Measurements from ENCODE around the gene CDON. TPM values are rescaled to one million over a fixed set of nuclear protein-coding genes. Genes with fewer than 3 reads are reported as not detected.

Gene CDON
- total RNA-seq, 1 donor from 2014 or later, result 33.0 TPM

- intact Hi-C loops (cut with DNase I), result no loop called here
- DNase-seq (ENCODE audit: low spot score in 2 of 2), result no peak
- H3K27me3 ChIP-seq, result no peaks in the 10 kb centered on the region
Observed at GRCh38 chr11:125977333-125977732, 85.3 kb downstream of the CDON start.

GRCh38 chr11:125976156-125976555 is 86.5 kb downstream of the CDON start:
- TF ChIP-seq, protein P1, sequence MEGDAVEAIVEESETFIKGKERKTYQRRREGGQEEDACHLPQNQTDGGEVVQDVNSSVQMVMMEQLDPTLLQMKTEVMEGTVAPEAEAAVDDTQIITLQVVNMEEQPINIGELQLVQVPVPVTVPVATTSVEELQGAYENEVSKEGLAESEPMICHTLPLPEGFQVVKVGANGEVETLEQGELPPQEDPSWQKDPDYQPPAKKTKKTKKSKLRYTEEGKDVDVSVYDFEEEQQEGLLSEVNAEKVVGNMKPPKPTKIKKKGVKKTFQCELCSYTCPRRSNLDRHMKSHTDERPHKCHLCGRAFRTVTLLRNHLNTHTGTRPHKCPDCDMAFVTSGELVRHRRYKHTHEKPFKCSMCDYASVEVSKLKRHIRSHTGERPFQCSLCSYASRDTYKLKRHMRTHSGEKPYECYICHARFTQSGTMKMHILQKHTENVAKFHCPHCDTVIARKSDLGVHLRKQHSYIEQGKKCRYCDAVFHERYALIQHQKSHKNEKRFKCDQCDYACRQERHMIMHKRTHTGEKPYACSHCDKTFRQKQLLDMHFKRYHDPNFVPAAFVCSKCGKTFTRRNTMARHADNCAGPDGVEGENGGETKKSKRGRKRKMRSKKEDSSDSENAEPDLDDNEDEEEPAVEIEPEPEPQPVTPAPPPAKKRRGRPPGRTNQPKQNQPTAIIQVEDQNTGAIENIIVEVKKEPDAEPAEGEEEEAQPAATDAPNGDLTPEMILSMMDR (IDR thresholded peaks at IDR 0.05), result no peak
- Histone ChIP-seq H3K27ac (no peak overlapping the region), H3K4me1 (no peaks in the 10 kb centered on the region), H3K27me3 (no peaks in the 10 kb centered on the region), H3K4me3 (no peak overlapping the region), H3K36me3 (no peaks in the 10 kb centered on the region), H3K9me3 (no peaks in the 10 kb centered on the region)
- no peak for DNase-seq (ENCODE audit: low spot score in 2 of 2)
- intact Hi-C loops (cut with DNase I), result no loop called here

More at GRCh38 chr11:125977333-125977732, 85.3 kb downstream of the CDON start:
- Histone ChIP-seq H3K4me1 (no peaks in the 10 kb centered on the region), H3K36me3 (no peaks in the 10 kb centered on the region), H3K9me3 (no peaks in the 10 kb centered on the region), H3K4me3 (no peak overlapping the region), H3K27ac (no peak overlapping the region)
- TF ChIP-seq, protein P1 (IDR thresholded peaks at IDR 0.05), result no peak

DNA sequence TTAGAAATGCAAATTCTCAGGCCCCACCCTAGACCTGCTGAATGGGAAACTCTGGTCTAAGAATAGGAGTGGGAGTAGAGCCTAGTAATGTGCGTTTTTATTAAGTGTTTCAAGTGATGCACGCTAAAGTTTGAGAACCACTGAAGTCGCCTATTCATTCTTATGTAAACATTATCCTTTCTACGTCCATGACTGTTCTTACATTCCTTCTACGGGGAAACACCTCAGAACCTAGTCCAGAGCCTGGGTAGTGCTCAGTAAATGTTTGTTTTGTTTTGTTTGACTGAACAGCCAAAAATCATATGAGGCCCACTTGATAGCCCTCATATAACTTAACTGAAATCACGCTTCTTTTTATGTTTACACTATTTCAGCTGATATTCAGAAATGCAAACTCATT is 87.0 kb downstream of the CDON start:
- DNase-seq (ENCODE audit: low spot score in 2 of 2), result no peak
- Histone ChIP-seq H3K4me1 (no peaks in the 10 kb centered on the region), H3K36me3 (no peaks in the 10 kb centered on the region), H3K4me3 (no peak overlapping the region), H3K27me3 (no peaks in the 10 kb centered on the region), H3K27ac (no peak overlapping the region), H3K9me3 (no peaks in the 10 kb centered on the region)
- intact Hi-C loops (cut with DNase I), result no loop called here
- TF ChIP-seq, protein P1 (IDR thresholded peaks at IDR 0.05), result no peak

DNA sequence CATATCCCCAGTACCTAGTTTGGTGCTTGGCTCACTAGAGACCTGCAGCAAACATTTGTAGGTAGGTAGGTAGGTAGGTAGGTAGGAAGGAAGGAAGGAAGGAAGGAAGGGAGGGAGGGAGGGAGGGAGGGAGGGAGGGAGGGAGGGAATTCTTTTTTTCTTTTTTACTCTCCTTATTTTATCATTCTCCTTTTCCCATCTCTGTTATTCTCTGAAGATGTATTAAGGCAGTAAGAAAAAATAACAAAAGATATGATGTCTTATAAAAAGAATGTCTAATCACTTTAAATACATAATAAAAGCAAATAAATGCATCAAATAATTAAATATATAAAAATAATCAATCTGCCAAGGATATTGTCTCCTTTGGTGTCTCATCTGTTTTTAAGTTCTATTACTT is 88.4 kb downstream of the CDON start:
- H3K27me3 ChIP-seq, result no peaks in the 10 kb centered on the region
- no peaks in the 10 kb centered on the region for H3K9me3 ChIP-seq
- no peak overlapping the region for H3K4me3 ChIP-seq
- intact Hi-C loops (cut with DNase I), result no loop called here
- TF ChIP-seq, protein P1 (IDR thresholded peaks at IDR 0.05), result no peak
- H3K27ac ChIP-seq, result no peak overlapping the region
- H3K4me1 ChIP-seq, result no peaks in the 10 kb centered on the region
- no peak for DNase-seq (ENCODE audit: low spot score in 2 of 2)
- no peaks in the 10 kb centered on the region for H3K36me3 ChIP-seq

DNA sequence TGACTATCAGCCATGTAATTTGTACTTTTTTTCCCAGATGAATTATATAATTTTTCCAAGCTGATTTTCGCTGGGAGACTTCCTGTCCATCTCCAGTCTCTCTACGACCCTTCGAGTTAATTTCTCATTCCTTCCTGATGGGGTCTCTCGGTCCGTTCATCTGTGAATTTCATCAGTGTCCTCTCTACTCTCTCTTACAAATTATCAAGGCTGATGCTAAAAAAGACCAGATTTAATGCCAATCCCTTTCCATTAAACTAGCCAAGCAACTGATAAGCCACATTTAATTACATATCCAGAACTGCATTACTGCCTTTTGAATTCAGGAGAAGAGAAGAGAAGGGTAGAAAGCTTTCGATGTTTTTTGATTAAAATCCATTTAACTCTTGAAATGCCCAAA is 91.0 kb downstream of the CDON start:
- H3K27ac ChIP-seq, result no peak overlapping the region
- H3K4me1 ChIP-seq, result no peaks in the 10 kb centered on the region
- no peaks in the 10 kb centered on the region for H3K27me3 ChIP-seq
- TF ChIP-seq, protein P1 (IDR thresholded peaks at IDR 0.05), result no peak
- H3K36me3 ChIP-seq, result no peaks in the 10 kb centered on the region
- intact Hi-C loops (cut with DNase I), result no loop called here
- H3K9me3 ChIP-seq, result no peaks in the 10 kb centered on the region
- DNase-seq (ENCODE audit: low spot score in 2 of 2), result no peak
- H3K4me3 ChIP-seq, result no peak overlapping the region

- no peak overlapping the region for H3K4me3 ChIP-seq
- intact Hi-C loops (cut with DNase I), result no loop called here
- H3K4me1 ChIP-seq, result no peaks in the 10 kb centered on the region
- DNase-seq (ENCODE audit: low spot score in 2 of 2), result no peak
- no peak overlapping the region for H3K27ac ChIP-seq
- TF ChIP-seq, protein P1 (IDR thresholded peaks at IDR 0.05), result no peak
- no peaks in the 10 kb centered on the region for H3K36me3 ChIP-seq
- H3K9me3 ChIP-seq, result peaks cover 0 to under 1% of the 10 kb centered on the region in 2 donors
- H3K27me3 ChIP-seq, result no peaks in the 10 kb centered on the region
Observed at GRCh38 chr11:125968354-125968753, 94.3 kb downstream of the CDON start.

All from ascending aorta (tissue), 2 donors.